Osteocyte (in vitro differentiated cells): Measurements from ENCODE around the gene AIP. TPM values are rescaled to one million over a fixed set of nuclear protein-coding genes. Genes with fewer than 3 reads are reported as not detected.
"Not testable (repeated sequence)": the region's sequence is repeated elsewhere in the genome, so short reads cannot be mapped to it uniquely, and the experiment has no call there.

Source experiments
- DNase-seq: peaks from one replicate; pipeline ENCODE4 v3.0.0; 2021; ENCODE audit warnings: mixed read lengths; ENCODE audit not compliant: unreplicated experiment; ENCODE audit errors: extremely low spot score
- H3K27ac Mint-ChIP-seq: one replicate; pipeline ENCODE4 v1.8.0; 2021; ENCODE audit warnings: mild to moderate bottlenecking, mixed read lengths; ENCODE audit not compliant: unreplicated experiment
- H3K27me3 Mint-ChIP-seq: one replicate; pipeline ENCODE4 v1.8.0; 2021; ENCODE audit warnings: mixed read lengths; ENCODE audit not compliant: unreplicated experiment
- H3K36me3 Mint-ChIP-seq: one replicate; pipeline ENCODE4 v1.8.0; 2021; ENCODE audit warnings: mixed read lengths; ENCODE audit not compliant: unreplicated experiment
- H3K4me1 Mint-ChIP-seq: one replicate; pipeline ENCODE4 v1.8.0; 2021; ENCODE audit warnings: mixed read lengths; ENCODE audit not compliant: unreplicated experiment
- H3K4me3 Mint-ChIP-seq: one replicate; pipeline ENCODE4 v1.8.0; 2021; ENCODE audit warnings: mild to moderate bottlenecking, moderate library complexity, mixed read lengths; ENCODE audit not compliant: unreplicated experiment
- H3K9me3 Mint-ChIP-seq: one replicate; pipeline ENCODE4 v1.8.0; 2021; ENCODE audit warnings: mixed read lengths; ENCODE audit not compliant: unreplicated experiment
- CTCF ChIP-seq: fragments of 200-600 bp; sonication (generic); IDR thresholded peaks from 2 replicates; pipeline ENCODE4 v1.5.0; 2021; ENCODE audit warnings: antibody characterized with exemption, mild to moderate bottlenecking, moderate library complexity
- total RNA-seq: library from RNA; stranded (reverse); gene quantifications from 2 replicates; pipeline ENCODE4 v1.2.1, GENCODE V29; 2021

The AIP gene
- total RNA-seq, 1 donor from 2014 or later, result 76.5 TPM

- TF ChIP-seq CTCF, result no peak
- H3K4me1 Mint-ChIP-seq, result peaks cover 22% of the 10 kb centered on the region
- no peak for DNase-seq
- no peak overlapping the region for H3K27ac Mint-ChIP-seq
- H3K36me3 Mint-ChIP-seq, result no peaks in the 10 kb centered on the region
- no peaks in the 10 kb centered on the region for H3K27me3 Mint-ChIP-seq
- H3K9me3 Mint-ChIP-seq, result no peaks in the 10 kb centered on the region
- H3K4me3 Mint-ChIP-seq, result peak overlapping the region; percentile 32
These were observed 19.6 kb upstream of the AIP start for GRCh38 chr11:67463186-67463585.

- H3K4me1 Mint-ChIP-seq, result peaks cover 26% of the 10 kb centered on the region
- DNase-seq, result no peak
- peak overlapping the region; percentile 64 for H3K27ac Mint-ChIP-seq
- H3K4me3 Mint-ChIP-seq, result peak overlapping the region; percentile 80
- no peak for TF ChIP-seq CTCF
- no peaks in the 10 kb centered on the region for H3K27me3 Mint-ChIP-seq
- no peaks in the 10 kb centered on the region for H3K36me3 Mint-ChIP-seq
- no peaks in the 10 kb centered on the region for H3K9me3 Mint-ChIP-seq
These were observed 19.0 kb upstream of the AIP start for GRCh38 chr11:67463680-67464410.

DNA sequence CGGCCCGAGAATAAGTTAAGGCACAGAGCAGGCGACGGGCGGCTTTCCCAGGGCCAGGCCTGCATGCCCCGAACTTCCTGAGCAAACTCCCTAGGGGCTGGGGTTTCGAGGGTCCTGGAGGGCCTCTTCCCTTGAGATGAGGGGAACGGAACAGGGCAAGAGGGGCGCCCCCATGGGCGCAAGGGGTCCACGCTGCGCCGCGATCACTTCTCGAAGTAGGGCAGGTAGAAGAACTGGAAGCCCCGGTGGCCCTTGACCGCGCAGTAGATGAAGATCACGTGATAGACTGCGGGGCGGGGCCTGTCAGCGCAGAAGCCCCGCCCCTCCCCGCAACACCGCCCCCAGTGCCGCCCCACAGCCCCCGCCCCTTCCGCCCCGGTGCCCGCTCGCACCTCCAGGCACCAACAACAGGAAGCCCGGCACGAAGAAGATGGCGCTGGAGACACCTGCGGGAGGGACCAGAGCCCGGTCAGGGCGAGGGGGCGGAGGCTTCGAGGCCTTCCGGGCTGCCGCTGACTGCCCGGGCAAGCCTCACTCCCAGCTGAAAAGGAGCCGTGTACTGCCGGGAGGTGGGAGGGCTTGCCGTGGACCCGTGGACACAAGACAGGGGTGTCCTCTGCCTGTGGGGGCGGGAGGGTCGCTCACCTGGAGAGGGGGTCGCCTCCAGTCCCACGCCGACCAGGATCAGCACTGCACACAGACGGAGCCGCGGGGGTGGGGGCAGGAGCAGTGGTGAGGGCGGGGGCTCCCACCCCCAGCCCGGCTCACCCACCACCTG lies 18.2 kb upstream of the AIP start:
- DNase-seq, result peak; percentile 92
- H3K27ac Mint-ChIP-seq, result peak overlapping the region; percentile 76
- no peaks in the 10 kb centered on the region for H3K36me3 Mint-ChIP-seq
- peaks cover 30% of the 10 kb centered on the region for H3K4me1 Mint-ChIP-seq
- no peaks in the 10 kb centered on the region for H3K9me3 Mint-ChIP-seq
- H3K4me3 Mint-ChIP-seq, result peak overlapping the region; percentile 80
- TF ChIP-seq CTCF, result no peak
- no peaks in the 10 kb centered on the region for H3K27me3 Mint-ChIP-seq

DNA sequence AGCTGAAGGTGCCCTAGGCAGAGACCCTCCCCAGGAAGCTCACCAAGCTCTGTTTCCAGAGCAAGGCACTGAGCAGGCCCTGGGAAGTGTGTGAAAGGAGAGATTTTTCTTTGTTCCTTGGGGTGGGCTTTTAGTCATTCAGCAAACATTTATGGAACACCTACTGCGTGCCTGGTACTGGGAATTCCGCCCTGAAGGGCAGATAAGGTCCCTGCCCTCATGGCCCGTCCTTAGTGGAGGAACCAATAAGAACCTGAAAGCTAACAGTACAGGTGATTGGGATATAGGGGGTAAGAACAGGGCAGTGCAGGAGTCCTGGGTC lies 17.7 kb upstream of the AIP start:
- TF ChIP-seq CTCF, result no peak
- Mint-ChIP-seq H3K27me3 (no peaks in the 10 kb centered on the region), H3K36me3 (no peaks in the 10 kb centered on the region), H3K4me3 (peak overlapping the region; percentile 80), H3K9me3 (no peaks in the 10 kb centered on the region), H3K4me1 (peaks cover 33% of the 10 kb centered on the region), H3K27ac (peak overlapping the region; percentile 76)
- DNase-seq, result no peak

DNA sequence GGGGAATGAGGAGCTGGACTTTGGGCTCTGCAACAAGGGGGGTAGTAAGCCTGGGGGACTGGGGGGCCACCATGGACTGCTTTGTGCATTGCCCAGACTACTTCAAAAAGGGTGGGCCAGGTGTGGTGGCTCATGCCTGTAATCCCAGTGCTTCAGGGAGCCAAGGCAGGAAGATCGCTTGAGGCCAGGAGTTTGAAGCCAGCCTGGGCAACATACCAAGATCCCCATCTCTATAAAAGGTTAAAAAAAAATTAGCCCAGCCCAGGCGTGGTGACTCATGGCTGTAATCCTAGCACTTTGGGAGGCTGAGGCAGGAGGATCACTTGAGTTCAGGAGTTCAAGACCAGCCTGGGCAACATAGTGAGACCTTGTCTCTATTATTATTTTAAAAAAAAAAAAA lies 17.3 kb upstream of the AIP start:
- not testable (repeated sequence) for H3K36me3 Mint-ChIP-seq, DNase-seq, H3K9me3 Mint-ChIP-seq, H3K27me3 Mint-ChIP-seq
- H3K4me1 Mint-ChIP-seq, result peaks cover 33% of the 10 kb centered on the region
- H3K4me3 Mint-ChIP-seq, result peak overlapping the region; percentile 80
- H3K27ac Mint-ChIP-seq, result peak overlapping the region; percentile 76
